HK-2 (cell line): ENCODE data around the gene FAM118A.
A peak's percentile ranks its signal among the peaks of the same experiment; 100 is the strongest.
"Not testable (repeated sequence)": the region's sequence is repeated elsewhere in the genome, so short reads cannot be mapped to it uniquely, and the experiment has no call there.

Source experiments
- DNase-seq: peaks from one replicate; pipeline ENCODE4 v3.0.0-alpha.2; 2018; ENCODE audit not compliant: unreplicated experiment

The FAM118A gene

DNA sequence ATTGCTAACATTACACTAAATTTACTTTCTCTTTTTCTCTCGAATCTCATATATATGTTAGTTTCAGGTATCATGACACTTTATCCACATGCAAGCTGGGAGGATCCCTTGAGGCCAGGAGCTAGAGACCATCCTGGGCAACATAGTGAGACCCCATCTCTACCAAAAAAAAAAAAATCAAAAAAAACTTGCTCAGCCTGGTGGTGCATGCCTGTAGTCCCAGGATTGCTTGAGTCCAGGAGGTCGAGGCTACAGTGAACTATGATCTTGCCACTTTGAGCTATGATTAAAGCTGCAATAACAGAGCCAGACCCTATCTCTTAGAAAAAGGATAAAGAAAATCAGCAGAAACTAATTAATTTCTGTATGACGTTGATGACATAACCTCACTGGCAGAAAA lies 28.7 kb upstream of the FAM118A start:
- no peak for DNase-seq

DNA sequence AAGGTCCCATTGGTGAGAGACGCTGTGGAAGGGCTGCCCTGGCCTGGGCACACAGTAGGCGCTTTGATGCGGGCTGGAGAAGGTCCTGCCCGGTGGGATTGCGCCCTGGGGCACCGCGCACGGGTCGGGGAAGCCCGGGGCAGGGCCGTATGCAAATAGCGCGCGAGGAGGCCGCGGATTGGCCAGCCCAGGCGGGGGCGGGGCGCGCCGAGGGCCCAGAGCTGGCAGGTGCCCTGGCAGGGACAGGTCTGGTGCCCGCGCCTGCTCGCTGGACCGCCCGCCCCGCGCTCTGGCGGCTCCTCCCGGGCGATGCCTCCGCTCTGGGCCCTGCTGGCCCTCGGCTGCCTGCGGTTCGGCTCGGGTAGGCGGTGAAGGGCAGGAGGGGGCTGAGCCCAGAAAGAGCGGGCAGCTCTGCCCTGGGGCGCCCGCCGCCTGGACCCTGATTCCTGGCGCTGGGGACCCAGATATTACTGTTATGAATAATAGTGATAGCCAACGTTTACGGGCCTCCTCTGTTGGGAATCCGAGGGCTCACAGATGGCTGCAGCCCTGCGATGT lies 24.9 kb upstream of the FAM118A start, which contains the start of gene UPK3A:
Gene UPK3A (plus strand): TSS at position 245 of the 558 bp plus-strand sequence. CDS start 65 bp downstream, at position 310.
- DNase-seq = peak; percentile 59

GRCh38 chr22:45285263-45286058 lies 24.3 kb upstream of the FAM118A start:
- DNase-seq = no peak

GRCh38 chr22:45286854-45287551 lies 22.7 kb upstream of the FAM118A start:
- no peak for DNase-seq

GRCh38 chr22:45290410-45290936 lies 19.3 kb upstream of the FAM118A start:
- no peak for DNase-seq

DNA sequence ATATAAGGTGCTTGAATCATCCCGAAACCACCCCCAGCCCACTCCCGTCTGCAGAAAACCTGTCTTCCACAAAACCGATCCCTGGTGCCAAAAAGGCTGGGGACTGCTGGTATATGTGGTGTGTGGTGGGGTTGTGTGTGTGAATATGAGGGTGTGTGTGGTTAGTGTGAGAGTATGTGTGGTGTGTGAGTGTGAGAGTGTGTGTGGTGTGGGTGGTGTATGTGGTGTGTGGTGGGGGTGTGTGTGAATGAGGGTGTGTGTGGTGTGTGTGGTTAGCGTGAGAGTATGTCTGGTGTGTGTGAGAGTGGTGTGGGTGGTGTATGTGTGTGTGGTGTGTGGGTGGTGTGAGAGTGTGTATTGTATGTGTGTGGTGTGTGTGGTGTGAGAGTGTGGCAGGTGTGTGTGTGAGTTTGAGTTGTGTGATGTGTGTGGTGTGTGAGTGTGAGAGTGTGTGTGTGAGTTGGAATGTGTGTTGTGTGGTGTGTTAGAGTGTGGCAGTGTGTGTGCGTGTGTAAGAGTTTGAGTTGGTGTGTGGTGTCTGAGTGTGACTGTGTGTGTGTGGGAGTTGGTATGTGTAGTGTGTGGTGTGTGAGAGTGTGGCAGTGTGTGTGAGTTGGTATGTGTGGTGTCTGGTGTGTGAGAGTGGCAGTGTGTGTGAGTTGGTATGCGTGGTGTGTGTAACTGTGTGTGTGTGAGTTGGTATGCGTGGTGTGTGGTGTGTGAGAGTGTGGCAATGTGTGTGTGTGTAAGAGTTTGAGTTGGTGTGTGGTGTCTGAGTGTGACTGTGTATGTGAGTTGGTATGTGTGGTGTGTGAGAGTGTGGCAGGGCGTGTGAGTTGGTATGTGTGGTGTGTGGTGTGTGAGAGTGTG lies 18.4 kb upstream of the FAM118A start:
- no peak for DNase-seq

GRCh38 chr22:45291931-45292290 lies 17.8 kb upstream of the FAM118A start:
- DNase-seq = no peak

GRCh38 chr22:45292731-45293442 lies 16.8 kb upstream of the FAM118A start:
- no peak for DNase-seq

DNA sequence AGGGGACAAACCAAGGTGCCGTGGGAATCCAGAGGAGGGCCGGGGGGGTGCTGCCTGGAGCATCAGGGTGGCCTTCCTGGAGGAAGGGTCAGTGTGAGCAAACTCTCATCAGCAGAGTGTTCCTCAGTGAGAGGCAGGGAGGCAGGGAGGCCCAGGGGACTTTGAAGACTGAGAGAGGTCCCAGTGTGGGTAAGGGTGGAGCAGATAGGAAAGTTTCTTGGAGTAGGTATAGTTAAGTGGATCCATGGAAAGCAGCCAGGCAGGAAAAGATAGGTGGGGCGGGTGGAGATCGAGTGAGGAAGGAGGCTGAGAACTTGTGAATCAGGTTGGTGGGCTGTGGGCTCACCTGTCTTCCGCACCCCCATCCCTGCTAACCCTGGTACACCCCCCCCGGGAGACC lies 15.7 kb upstream of the FAM118A start:
- DNase-seq = no peak

DNA sequence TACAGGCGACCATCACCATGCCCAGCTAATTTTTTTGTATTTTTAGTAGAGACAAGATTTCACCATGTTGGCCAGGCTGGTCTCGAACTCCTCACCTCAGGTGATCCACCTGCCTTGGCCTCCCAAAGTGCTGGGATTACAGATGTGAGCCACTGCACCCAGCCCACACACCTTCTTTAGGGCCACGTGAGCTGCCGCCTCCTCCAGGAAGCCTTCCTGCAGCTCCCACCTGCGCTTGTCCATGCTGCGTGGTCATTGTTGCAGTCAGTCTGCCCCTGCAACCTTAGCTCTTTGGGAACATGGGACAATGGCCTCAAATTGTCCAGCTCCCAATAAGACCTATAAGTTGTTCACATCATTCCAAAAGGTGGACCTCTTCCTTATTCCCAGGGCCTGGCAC lies 14.7 kb upstream of the FAM118A start:
- DNase-seq = not testable (repeated sequence)

DNA sequence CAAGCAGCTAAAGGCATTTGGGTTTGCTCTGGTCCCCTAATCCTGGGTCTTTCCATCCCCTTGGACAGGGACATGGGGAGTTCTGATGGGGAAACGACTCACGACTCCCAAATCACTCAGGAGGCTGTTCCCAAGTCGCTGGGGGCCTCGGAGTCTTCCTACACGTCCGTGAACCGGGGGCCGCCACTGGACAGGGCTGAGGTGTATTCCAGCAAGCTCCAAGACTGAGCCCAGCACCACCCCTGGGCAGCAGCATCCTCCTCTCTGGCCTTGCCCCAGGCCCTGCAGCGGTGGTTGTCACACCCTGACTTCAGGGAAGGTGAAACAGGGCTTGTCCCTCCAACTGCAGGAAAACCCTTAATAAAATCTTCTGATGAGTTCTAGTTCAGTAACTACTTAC lies 14.2 kb upstream of the FAM118A start:
- DNase-seq = no peak

GRCh38 chr22:45296628-45297297 lies 13.0 kb upstream of the FAM118A start:
- no peak for DNase-seq

GRCh38 chr22:45298934-45299505 lies 10.7 kb upstream of the FAM118A start:
- no peak for DNase-seq

- no peak for DNase-seq
Observed at GRCh38 chr22:45302751-45303150, 7.0 kb upstream of the FAM118A start.

DNA sequence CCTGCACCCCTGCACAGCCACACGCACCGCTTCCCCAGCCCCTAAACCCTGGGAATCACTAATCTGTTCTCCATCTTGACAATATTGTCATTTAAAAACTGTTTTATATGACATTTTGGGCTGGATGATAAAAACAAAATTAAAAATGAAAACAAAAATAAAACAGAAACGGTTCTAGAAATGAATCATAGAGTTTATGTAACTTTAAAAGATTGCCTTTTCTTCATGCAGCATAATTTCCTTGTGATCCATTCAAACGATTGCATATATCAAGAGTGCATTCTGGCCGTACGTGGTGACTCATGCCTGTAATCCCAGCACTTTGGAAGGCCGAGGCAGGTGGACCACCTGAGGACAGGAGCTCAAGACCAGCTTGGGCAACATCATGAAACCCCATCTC lies 6.6 kb upstream of the FAM118A start:
- DNase-seq = no peak

- DNase-seq = no peak
Observed at GRCh38 chr22:45304971-45305370, 4.8 kb upstream of the FAM118A start.

DNA sequence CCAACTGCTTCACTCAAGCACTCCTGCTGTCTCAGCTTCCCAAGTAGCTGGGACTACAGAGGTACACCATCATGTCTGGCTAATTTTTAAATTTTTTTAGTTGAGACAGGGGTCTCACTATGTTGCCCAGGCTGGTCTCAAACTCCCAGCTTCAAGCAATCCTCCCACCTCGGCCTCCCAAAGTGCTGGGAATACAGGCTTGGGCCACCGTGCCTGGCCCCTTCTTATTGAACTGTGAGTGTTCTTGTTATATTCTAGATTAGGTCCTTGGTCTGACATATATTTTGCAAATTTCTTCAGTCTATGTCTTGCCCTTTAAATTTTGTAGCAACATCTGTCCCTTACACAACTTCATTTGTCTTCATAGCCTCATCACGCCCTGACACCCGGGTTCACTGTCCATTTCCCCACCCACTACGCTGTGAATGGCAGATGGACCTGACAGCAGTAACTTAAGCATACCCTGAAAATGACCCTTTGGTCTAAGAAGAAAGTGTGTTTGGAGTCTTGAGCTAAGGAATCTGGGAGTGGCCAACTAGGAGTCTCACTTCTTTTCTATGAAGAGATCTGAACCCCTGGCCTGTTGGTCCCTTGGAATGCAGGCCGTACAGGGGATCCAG lies 4.2 kb upstream of the FAM118A start:
- DNase-seq = no peak

DNA sequence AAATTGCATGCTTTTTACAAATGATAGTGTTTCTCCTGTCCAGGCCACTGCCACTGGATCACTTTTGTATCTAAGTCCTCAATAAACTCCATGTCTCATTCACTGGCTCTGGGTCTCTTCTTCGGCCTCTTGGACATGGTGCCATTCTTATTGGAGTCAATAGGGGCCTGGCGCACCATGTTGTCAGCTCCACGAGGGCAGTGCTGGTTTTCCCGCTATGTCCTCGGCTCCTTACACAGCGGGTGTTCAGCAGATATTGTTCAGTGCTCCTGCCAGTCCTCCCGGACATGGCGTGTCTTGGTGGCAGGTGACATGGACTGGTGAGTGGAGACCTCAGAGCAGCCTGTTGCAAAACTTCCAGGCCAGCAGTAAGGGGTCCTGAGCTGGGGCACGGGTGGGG lies 3.6 kb upstream of the FAM118A start:
- DNase-seq = no peak

DNA sequence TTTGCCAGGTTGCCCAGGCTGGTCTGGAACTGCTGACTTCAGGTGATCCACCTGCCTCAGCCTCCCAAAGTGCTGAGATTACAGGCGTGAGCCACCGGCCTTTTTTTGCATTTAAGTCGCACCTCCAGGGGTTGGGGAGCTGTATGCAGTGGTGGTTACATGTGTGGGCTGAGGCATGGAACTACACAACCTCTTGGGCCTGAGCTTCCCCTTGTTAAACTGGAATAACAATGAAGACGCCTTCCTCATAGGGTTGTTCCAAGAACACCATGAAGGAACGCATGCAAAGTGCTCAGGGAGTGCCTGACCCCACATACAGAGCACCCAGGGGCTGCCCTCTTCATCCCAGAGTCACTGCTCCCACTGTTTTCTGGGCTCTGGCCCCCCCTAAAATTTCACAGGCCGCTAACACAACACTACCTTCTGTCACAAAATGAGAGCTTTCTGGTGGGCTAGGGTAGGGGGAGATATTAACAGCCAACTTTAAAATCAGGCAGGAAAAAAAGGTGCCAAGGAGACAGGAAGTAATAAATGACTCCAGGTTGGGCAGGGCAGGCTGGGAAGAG lies 1.3 kb upstream of the FAM118A start:
- no peak for DNase-seq
